Measurements from ENCODE around the gene OPRL1.

DNA sequence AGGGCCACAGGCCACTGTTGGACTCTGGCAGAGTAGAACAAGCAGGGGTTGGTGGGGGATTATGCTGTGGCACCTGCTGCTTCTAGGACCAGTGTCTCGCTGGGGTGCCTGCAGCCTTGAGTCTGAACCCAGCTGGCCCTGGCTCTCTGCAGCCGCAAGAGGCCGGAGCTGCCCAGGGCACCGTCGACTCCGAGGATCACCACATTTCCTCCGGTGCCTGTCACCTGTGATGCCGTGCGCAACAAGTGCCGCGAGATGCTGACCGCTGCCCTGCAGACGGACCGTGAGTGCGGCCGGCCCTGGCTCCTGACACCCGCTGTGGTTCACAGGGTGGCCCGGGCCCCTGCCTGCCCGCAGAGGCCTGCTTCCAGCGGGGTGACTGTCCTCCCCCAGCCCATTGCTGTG lies 10.7 kb upstream of the OPRL1 start:
- no peak for TF ChIP-seq CTCF (conservative IDR thresholded peaks at IDR 0.05 in 1 of 2, IDR thresholded peaks at IDR 0.05 in 1 of 2; ENCODE audit: extremely low read depth in 1 of 2, insufficient read depth in 1 of 2, low read depth in 1 of 2, low read length in 2 of 2)
- TF ChIP-seq EZH2 (IDR thresholded peaks at IDR 0.05; ENCODE audit: borderline replicate concordance, low read length) = no peak
